ENCODE results near the gene MKI67.

MKI67 gene

GRCh38 chr10:128084991-128085390, 41.2 kb downstream of the MKI67 start:
- H3K27ac ChIP-seq (ENCODE audit: low read length): no peak overlapping the region
- H3K9me2 ChIP-seq (replicated peaks; ENCODE audit: insufficient read depth, low read length): no peaks in the 10 kb centered on the region
- H3K4me1 ChIP-seq (ENCODE audit: low read length): peaks cover 66% of the 10 kb centered on the region
- H3K27me3 ChIP-seq (replicated peaks; ENCODE audit: insufficient read depth, low read length): no peaks in the 10 kb centered on the region
- H3K4me3 ChIP-seq (ENCODE audit: low read length): no peak overlapping the region
- peaks cover 37% of the 10 kb centered on the region for H3F3A ChIP-seq (ENCODE audit: insufficient read depth, low read length)
- no peaks in the 10 kb centered on the region for H3K9me3 ChIP-seq (replicated peaks; ENCODE audit: insufficient read depth, low read length)
- H4K20me1 ChIP-seq (ENCODE audit: insufficient read depth, low read length): no peaks in the 10 kb centered on the region
- DNase-seq: no peak
- no peak overlapping the region for H3K9ac ChIP-seq (ENCODE audit: low read length)
- no peak overlapping the region for H2AFZ ChIP-seq (ENCODE audit: low read length)
- TF ChIP-seq CTCF (IDR thresholded peaks at IDR 0.05; ENCODE audit: low read length): no peak
- TF ChIP-seq EZH2 (optimal IDR thresholded peaks at IDR 0.05; ENCODE audit: low read depth, low read length): no peak
- TF ChIP-seq EZH2phosphoT487 (IDR thresholded peaks at IDR 0.05; ENCODE audit: low read length): no peak
- H3K36me3 ChIP-seq (replicated peaks; ENCODE audit: insufficient read depth, low read length): no peaks in the 10 kb centered on the region
- H3K4me2 ChIP-seq (ENCODE audit: low read depth, low read length): no peak overlapping the region
- H3K79me2 ChIP-seq (ENCODE audit: low read length): no peaks in the 10 kb centered on the region

- peaks cover 67% of the 10 kb centered on the region for H3K4me1 ChIP-seq (ENCODE audit: low read length)
- H4K20me1 ChIP-seq (ENCODE audit: insufficient read depth, low read length): no peaks in the 10 kb centered on the region
- TF ChIP-seq EZH2 (optimal IDR thresholded peaks at IDR 0.05; ENCODE audit: low read depth, low read length): no peak
- no peak for TF ChIP-seq EZH2phosphoT487 (IDR thresholded peaks at IDR 0.05; ENCODE audit: low read length)
- no peak for TF ChIP-seq CTCF (IDR thresholded peaks at IDR 0.05; ENCODE audit: low read length)
- no peaks in the 10 kb centered on the region for H3K36me3 ChIP-seq (replicated peaks; ENCODE audit: insufficient read depth, low read length)
- H3K9me3 ChIP-seq (replicated peaks; ENCODE audit: insufficient read depth, low read length): no peaks in the 10 kb centered on the region
- no peak overlapping the region for H3K4me3 ChIP-seq (ENCODE audit: low read length)
- H3K79me2 ChIP-seq (ENCODE audit: low read length): no peaks in the 10 kb centered on the region
- no peak overlapping the region for H3K9ac ChIP-seq (ENCODE audit: low read length)
- no peak overlapping the region for H3K27ac ChIP-seq (ENCODE audit: low read length)
- no peak overlapping the region for H2AFZ ChIP-seq (ENCODE audit: low read length)
- no peak overlapping the region for H3K4me2 ChIP-seq (ENCODE audit: low read depth, low read length)
- H3K27me3 ChIP-seq (replicated peaks; ENCODE audit: insufficient read depth, low read length): no peaks in the 10 kb centered on the region
- no peak for DNase-seq
- H3F3A ChIP-seq (ENCODE audit: insufficient read depth, low read length): peaks cover 38% of the 10 kb centered on the region
- no peaks in the 10 kb centered on the region for H3K9me2 ChIP-seq (replicated peaks; ENCODE audit: insufficient read depth, low read length)
Observed at GRCh38 chr10:128084364-128084763, 41.9 kb downstream of the MKI67 start.

- no peaks in the 10 kb centered on the region for H3K9me2 ChIP-seq (replicated peaks; ENCODE audit: insufficient read depth, low read length)
- H3K9me3 ChIP-seq (replicated peaks; ENCODE audit: insufficient read depth, low read length): no peaks in the 10 kb centered on the region
- peaks cover 38% of the 10 kb centered on the region for H3F3A ChIP-seq (ENCODE audit: insufficient read depth, low read length)
- peaks cover 65% of the 10 kb centered on the region for H3K4me1 ChIP-seq (ENCODE audit: low read length)
- H4K20me1 ChIP-seq (ENCODE audit: insufficient read depth, low read length): no peaks in the 10 kb centered on the region
- no peak for TF ChIP-seq EZH2 (optimal IDR thresholded peaks at IDR 0.05; ENCODE audit: low read depth, low read length)
- no peak for TF ChIP-seq CTCF (IDR thresholded peaks at IDR 0.05; ENCODE audit: low read length)
- no peak for TF ChIP-seq EZH2phosphoT487 (IDR thresholded peaks at IDR 0.05; ENCODE audit: low read length)
- no peaks in the 10 kb centered on the region for H3K36me3 ChIP-seq (replicated peaks; ENCODE audit: insufficient read depth, low read length)
- no peak overlapping the region for H3K4me3 ChIP-seq (ENCODE audit: low read length)
- H3K27ac ChIP-seq (ENCODE audit: low read length): peak overlapping the region; percentile 89
- no peaks in the 10 kb centered on the region for H3K79me2 ChIP-seq (ENCODE audit: low read length)
- peak; percentile 92 for DNase-seq
- H3K4me2 ChIP-seq (ENCODE audit: low read depth, low read length): peak overlapping the region; percentile 56
- H2AFZ ChIP-seq (ENCODE audit: low read length): no peak overlapping the region
- H3K27me3 ChIP-seq (replicated peaks; ENCODE audit: insufficient read depth, low read length): no peaks in the 10 kb centered on the region
- H3K9ac ChIP-seq (ENCODE audit: low read length): no peak overlapping the region
Observed at GRCh38 chr10:128083191-128083895, 42.9 kb downstream of the MKI67 start.
